ENCODE data around the gene ESRRA.
A peak's percentile ranks its signal among the peaks of the same experiment; 100 is the strongest.

Gene ESRRA

GRCh38 chr11:64305075-64305690 is at the start of gene ESRRA:
Gene ESRRA, plus strand, starts transcription at chr11:64305524. Its CDS starts 1,656 bp downstream, at chr11:64307180.
- H3K9me3 ChIP-seq (ENCODE audit: control insufficient read depth, insufficient read depth, low read length): no peaks in the 10 kb centered on the region
- no peaks in the 10 kb centered on the region for H3K36me3 ChIP-seq (ENCODE audit: control insufficient read depth, insufficient read depth, low read length)
- peaks cover 5% of the 10 kb centered on the region for H3K4me1 ChIP-seq (ENCODE audit: control insufficient read depth, insufficient read depth, low read length)
- peak within 1 kb of the TSS; percentile 91 for H3K4me3 ChIP-seq (ENCODE audit: low read depth, low read length)
- peaks cover 20% of the 10 kb centered on the region for H3K27me3 ChIP-seq (ENCODE audit: control insufficient read depth, insufficient read depth, low read length)
- H3K9ac ChIP-seq (ENCODE audit: low read depth, low read length): peak within 1 kb of the TSS; percentile 97

- no peaks in the 10 kb centered on the region for H3K27me3 ChIP-seq (ENCODE audit: control insufficient read depth, insufficient read depth, low read length)
- no peaks in the 10 kb centered on the region for H3K9me3 ChIP-seq (ENCODE audit: control insufficient read depth, insufficient read depth, low read length)
- no peak overlapping the region for H3K4me3 ChIP-seq (ENCODE audit: low read depth, low read length)
- H3K9ac ChIP-seq (ENCODE audit: low read depth, low read length): no peak overlapping the region
- peaks cover 6% of the 10 kb centered on the region for H3K4me1 ChIP-seq (ENCODE audit: control insufficient read depth, insufficient read depth, low read length)
- H3K36me3 ChIP-seq (ENCODE audit: control insufficient read depth, insufficient read depth, low read length): peaks cover 65% of the 10 kb centered on the region
These were observed 49.0 kb upstream of the ESRRA start for GRCh38 chr11:64256300-64256699.

- Histone ChIP-seq H3K27me3 (ENCODE audit: control insufficient read depth, insufficient read depth, low read length) (no peaks in the 10 kb centered on the region), H3K4me1 (ENCODE audit: control insufficient read depth, insufficient read depth, low read length) (peaks cover 1% of the 10 kb centered on the region), H3K9me3 (ENCODE audit: control insufficient read depth, insufficient read depth, low read length) (no peaks in the 10 kb centered on the region), H3K36me3 (ENCODE audit: control insufficient read depth, insufficient read depth, low read length) (peaks cover 76% of the 10 kb centered on the region), H3K9ac (ENCODE audit: low read depth, low read length) (no peak overlapping the region), H3K4me3 (ENCODE audit: low read depth, low read length) (no peak overlapping the region)
These were observed 47.0 kb upstream of the ESRRA start for GRCh38 chr11:64258356-64258755.

GRCh38 chr11:64258946-64259532 is 46.3 kb upstream of the ESRRA start:
- peaks cover 82% of the 10 kb centered on the region for H3K36me3 ChIP-seq (ENCODE audit: control insufficient read depth, insufficient read depth, low read length)
- H3K4me3 ChIP-seq (ENCODE audit: low read depth, low read length): no peak overlapping the region
- no peak overlapping the region for H3K9ac ChIP-seq (ENCODE audit: low read depth, low read length)
- H3K27me3 ChIP-seq (ENCODE audit: control insufficient read depth, insufficient read depth, low read length): no peaks in the 10 kb centered on the region
- no peaks in the 10 kb centered on the region for H3K9me3 ChIP-seq (ENCODE audit: control insufficient read depth, insufficient read depth, low read length)
- no peaks in the 10 kb centered on the region for H3K4me1 ChIP-seq (ENCODE audit: control insufficient read depth, insufficient read depth, low read length)

GRCh38 chr11:64259533-64260067 is 45.7 kb upstream of the ESRRA start:
- Histone ChIP-seq H3K9ac (ENCODE audit: low read depth, low read length) (no peak overlapping the region), H3K27me3 (ENCODE audit: control insufficient read depth, insufficient read depth, low read length) (no peaks in the 10 kb centered on the region), H3K9me3 (ENCODE audit: control insufficient read depth, insufficient read depth, low read length) (no peaks in the 10 kb centered on the region), H3K4me3 (ENCODE audit: low read depth, low read length) (no peak overlapping the region), H3K36me3 (ENCODE audit: control insufficient read depth, insufficient read depth, low read length) (peaks cover 82% of the 10 kb centered on the region), H3K4me1 (ENCODE audit: control insufficient read depth, insufficient read depth, low read length) (no peaks in the 10 kb centered on the region)

GRCh38 chr11:64260147-64260708 is 45.1 kb upstream of the ESRRA start:
- no peaks in the 10 kb centered on the region for H3K4me1 ChIP-seq (ENCODE audit: control insufficient read depth, insufficient read depth, low read length)
- H3K36me3 ChIP-seq (ENCODE audit: control insufficient read depth, insufficient read depth, low read length): peaks cover 77% of the 10 kb centered on the region
- no peaks in the 10 kb centered on the region for H3K9me3 ChIP-seq (ENCODE audit: control insufficient read depth, insufficient read depth, low read length)
- H3K4me3 ChIP-seq (ENCODE audit: low read depth, low read length): no peak overlapping the region
- H3K27me3 ChIP-seq (ENCODE audit: control insufficient read depth, insufficient read depth, low read length): no peaks in the 10 kb centered on the region
- H3K9ac ChIP-seq (ENCODE audit: low read depth, low read length): no peak overlapping the region

- Histone ChIP-seq H3K9me3 (ENCODE audit: control insufficient read depth, insufficient read depth, low read length) (no peaks in the 10 kb centered on the region), H3K4me1 (ENCODE audit: control insufficient read depth, insufficient read depth, low read length) (no peaks in the 10 kb centered on the region), H3K9ac (ENCODE audit: low read depth, low read length) (no peak overlapping the region), H3K27me3 (ENCODE audit: control insufficient read depth, insufficient read depth, low read length) (no peaks in the 10 kb centered on the region), H3K4me3 (ENCODE audit: low read depth, low read length) (no peak overlapping the region), H3K36me3 (ENCODE audit: control insufficient read depth, insufficient read depth, low read length) (peaks cover 77% of the 10 kb centered on the region)
These were observed 43.7 kb upstream of the ESRRA start for GRCh38 chr11:64261556-64262080.

GRCh38 chr11:64262271-64263002 is 42.9 kb upstream of the ESRRA start:
- no peaks in the 10 kb centered on the region for H3K4me1 ChIP-seq (ENCODE audit: control insufficient read depth, insufficient read depth, low read length)
- no peaks in the 10 kb centered on the region for H3K27me3 ChIP-seq (ENCODE audit: control insufficient read depth, insufficient read depth, low read length)
- H3K4me3 ChIP-seq (ENCODE audit: low read depth, low read length): no peak overlapping the region
- H3K9me3 ChIP-seq (ENCODE audit: control insufficient read depth, insufficient read depth, low read length): no peaks in the 10 kb centered on the region
- peaks cover 82% of the 10 kb centered on the region for H3K36me3 ChIP-seq (ENCODE audit: control insufficient read depth, insufficient read depth, low read length)
- no peak overlapping the region for H3K9ac ChIP-seq (ENCODE audit: low read depth, low read length)

- Histone ChIP-seq H3K36me3 (ENCODE audit: control insufficient read depth, insufficient read depth, low read length) (peaks cover 77% of the 10 kb centered on the region), H3K27me3 (ENCODE audit: control insufficient read depth, insufficient read depth, low read length) (no peaks in the 10 kb centered on the region), H3K9ac (ENCODE audit: low read depth, low read length) (no peak overlapping the region), H3K4me3 (ENCODE audit: low read depth, low read length) (no peak overlapping the region), H3K4me1 (ENCODE audit: control insufficient read depth, insufficient read depth, low read length) (no peaks in the 10 kb centered on the region), H3K9me3 (ENCODE audit: control insufficient read depth, insufficient read depth, low read length) (no peaks in the 10 kb centered on the region)
These were observed 42.0 kb upstream of the ESRRA start for GRCh38 chr11:64263021-64263946.

GRCh38 chr11:64263947-64264317 is 41.4 kb upstream of the ESRRA start:
- Histone ChIP-seq H3K9me3 (ENCODE audit: control insufficient read depth, insufficient read depth, low read length) (no peaks in the 10 kb centered on the region), H3K27me3 (ENCODE audit: control insufficient read depth, insufficient read depth, low read length) (no peaks in the 10 kb centered on the region), H3K9ac (ENCODE audit: low read depth, low read length) (no peak overlapping the region), H3K4me3 (ENCODE audit: low read depth, low read length) (no peak overlapping the region), H3K4me1 (ENCODE audit: control insufficient read depth, insufficient read depth, low read length) (no peaks in the 10 kb centered on the region), H3K36me3 (ENCODE audit: control insufficient read depth, insufficient read depth, low read length) (peaks cover 71% of the 10 kb centered on the region)

GRCh38 chr11:64264371-64264852 is 40.9 kb upstream of the ESRRA start:
- Histone ChIP-seq H3K4me1 (ENCODE audit: control insufficient read depth, insufficient read depth, low read length) (no peaks in the 10 kb centered on the region), H3K36me3 (ENCODE audit: control insufficient read depth, insufficient read depth, low read length) (peaks cover 66% of the 10 kb centered on the region), H3K27me3 (ENCODE audit: control insufficient read depth, insufficient read depth, low read length) (no peaks in the 10 kb centered on the region)

More at GRCh38 chr11:64264371-64264852, 40.9 kb upstream of the ESRRA start:
- no peak overlapping the region for H3K9ac ChIP-seq (ENCODE audit: low read depth, low read length)
- no peaks in the 10 kb centered on the region for H3K9me3 ChIP-seq (ENCODE audit: control insufficient read depth, insufficient read depth, low read length)
- no peak overlapping the region for H3K4me3 ChIP-seq (ENCODE audit: low read depth, low read length)

Data from iPS-15b (cell line).